IPS-20b (cell line): ENCODE measurements around the gene CABP4.

ENCODE experiments used
- H3K27ac ChIP-seq: one replicate; pipeline ENCODE4 v1.5.1; 2013; ENCODE audit warnings: low read length
- H3K27me3 ChIP-seq: 2 replicates; pipeline ENCODE4 v1.6.1; 2013; ENCODE audit warnings: mild to moderate bottlenecking, low read length, inconsistent platforms; ENCODE audit not compliant: insufficient read depth
- H3K36me3 ChIP-seq: 2 replicates; pipeline ENCODE4 v1.6.1; 2013; ENCODE audit warnings: low read depth, mild to moderate bottlenecking, inconsistent platforms, low read length, moderate library complexity; ENCODE audit not compliant: insufficient read depth
- H3K4me1 ChIP-seq: 2 replicates; pipeline ENCODE4 v1.6.1; 2013; ENCODE audit warnings: mild to moderate bottlenecking, control low read depth, inconsistent platforms, low read length, moderate library complexity; ENCODE audit not compliant: insufficient read depth
- H3K4me3 ChIP-seq: 2 replicates; pipeline ENCODE4 v1.5.1; 2013; ENCODE audit warnings: mild to moderate bottlenecking, low read length, inconsistent platforms
- H3K9ac ChIP-seq: 2 replicates; pipeline ENCODE4 v1.6.1; 2013; ENCODE audit warnings: low read depth, mild to moderate bottlenecking, inconsistent platforms, low read length, moderate library complexity
- H3K9me3 ChIP-seq: 2 replicates; pipeline ENCODE4 v1.6.1; 2013; ENCODE audit warnings: mild to moderate bottlenecking, low read depth, low read length, inconsistent platforms; ENCODE audit not compliant: insufficient read depth

CABP4 gene

GRCh38 chr11:67438158-67438902, 16.8 kb upstream of the CABP4 start:
- Histone ChIP-seq H3K4me1 (peaks cover 4% of the 10 kb centered on the region), H3K27me3 (no peaks in the 10 kb centered on the region), H3K9ac (no peak overlapping the region), H3K36me3 (peaks cover 31% of the 10 kb centered on the region), H3K4me3 (no peak overlapping the region), H3K9me3 (no peaks in the 10 kb centered on the region), H3K27ac (no peak overlapping the region)

GRCh38 chr11:67439321-67440228, 15.6 kb upstream of the CABP4 start:
- H3K9ac ChIP-seq = no peak overlapping the region
- no peak overlapping the region for H3K4me3 ChIP-seq
- no peaks in the 10 kb centered on the region for H3K9me3 ChIP-seq
- no peaks in the 10 kb centered on the region for H3K27me3 ChIP-seq
- peaks cover 19% of the 10 kb centered on the region for H3K36me3 ChIP-seq
- H3K27ac ChIP-seq = no peak overlapping the region
- peaks cover 4% of the 10 kb centered on the region for H3K4me1 ChIP-seq

GRCh38 chr11:67440229-67441097, 14.7 kb upstream of the CABP4 start:
- Histone ChIP-seq H3K4me1 (peaks cover 4% of the 10 kb centered on the region), H3K27ac (no peak overlapping the region), H3K9ac (no peak overlapping the region), H3K27me3 (no peaks in the 10 kb centered on the region), H3K36me3 (peaks cover 17% of the 10 kb centered on the region), H3K9me3 (no peaks in the 10 kb centered on the region), H3K4me3 (no peak overlapping the region)

- no peaks in the 10 kb centered on the region for H3K27me3 ChIP-seq
- no peaks in the 10 kb centered on the region for H3K9me3 ChIP-seq
- no peak overlapping the region for H3K27ac ChIP-seq
- H3K9ac ChIP-seq = no peak overlapping the region
- H3K4me3 ChIP-seq = no peak overlapping the region
- H3K36me3 ChIP-seq = peaks cover 17% of the 10 kb centered on the region
- peaks cover 4% of the 10 kb centered on the region for H3K4me1 ChIP-seq
Measured at GRCh38 chr11:67441098-67441563, 14.0 kb upstream of the CABP4 start.

- Histone ChIP-seq H3K27ac (no peak overlapping the region), H3K9ac (no peak overlapping the region), H3K27me3 (no peaks in the 10 kb centered on the region), H3K9me3 (no peaks in the 10 kb centered on the region), H3K4me3 (no peak overlapping the region), H3K36me3 (peaks cover 17% of the 10 kb centered on the region), H3K4me1 (no peaks in the 10 kb centered on the region; the same call in 1 of the 2 replicates)
Measured at GRCh38 chr11:67441731-67442351, 13.3 kb upstream of the CABP4 start.

- H3K36me3 ChIP-seq = peaks cover 13% of the 10 kb centered on the region
- H3K4me3 ChIP-seq = peak overlapping the region; percentile 83
- H3K4me1 ChIP-seq = no peaks in the 10 kb centered on the region
- no peaks in the 10 kb centered on the region for H3K9me3 ChIP-seq
- H3K9ac ChIP-seq = peak overlapping the region; percentile 83
- peak overlapping the region; percentile 62 for H3K27ac ChIP-seq
- H3K27me3 ChIP-seq = no peaks in the 10 kb centered on the region
Measured at GRCh38 chr11:67442504-67443404, 12.4 kb upstream of the CABP4 start.

GRCh38 chr11:67445515-67445914, 9.6 kb upstream of the CABP4 start:
- H3K27me3 ChIP-seq = no peaks in the 10 kb centered on the region
- no peaks in the 10 kb centered on the region for H3K4me1 ChIP-seq
- H3K27ac ChIP-seq = no peak overlapping the region
- no peak overlapping the region for H3K4me3 ChIP-seq
- H3K36me3 ChIP-seq = peaks cover 5% of the 10 kb centered on the region
- H3K9ac ChIP-seq = no peak overlapping the region
- H3K9me3 ChIP-seq = no peaks in the 10 kb centered on the region

GRCh38 chr11:67448220-67448609, 6.9 kb upstream of the CABP4 start:
- Histone ChIP-seq H3K4me1 (no peaks in the 10 kb centered on the region), H3K9me3 (no peaks in the 10 kb centered on the region), H3K9ac (no peak overlapping the region), H3K27me3 (no peaks in the 10 kb centered on the region), H3K27ac (no peak overlapping the region), H3K4me3 (no peak overlapping the region), H3K36me3 (no peaks in the 10 kb centered on the region)

- no peaks in the 10 kb centered on the region for H3K27me3 ChIP-seq
- H3K4me1 ChIP-seq = no peaks in the 10 kb centered on the region
- no peak overlapping the region for H3K4me3 ChIP-seq
- H3K27ac ChIP-seq = no peak overlapping the region
- H3K9ac ChIP-seq = no peak overlapping the region
- H3K36me3 ChIP-seq = no peaks in the 10 kb centered on the region
- H3K9me3 ChIP-seq = no peaks in the 10 kb centered on the region
Measured at GRCh38 chr11:67449116-67449844, 5.9 kb upstream of the CABP4 start.
